ENCODE measurements around the gene WDR86. TPM values are rescaled to one million over a fixed set of nuclear protein-coding genes. Genes with fewer than 3 reads are reported as not detected.

Gene WDR86
- total RNA-seq (2022; extraction: Qiagen RNA extraction) = 0.11 to 0.39 TPM (median 0.22 TPM) in 5 replicates

GRCh38 chr7:151409667-151410404 is at the start of gene WDR86:
WDR86 (minus strand) TSS chr7:151410038; CDS start chr7:151409589, 449 bp downstream.

GRCh38 chr7:151439855-151440798 is 30.3 kb upstream of the WDR86 start, which contains the start of gene CRYGN:
CRYGN (minus strand) TSS chr7:151440141; CDS start chr7:151439917, 224 bp downstream.

GRCh38 chr7:151341357-151342101 is 68.3 kb downstream of the WDR86 start, which contains the start of gene NUB1:
NUB1 (plus strand) TSS chr7:151341812; CDS start chr7:151345350, 3,538 bp downstream.

Other genes with a start within 250 kb of the WDR86 start
- gene GBX1, start 242.3 kb downstream of the WDR86 start, total RNA-seq (2022; extraction: Qiagen RNA extraction) = 0.20 TPM in 1 of 5 replicates, not detected in the others
- gene ASB10, start 222.8 kb downstream of the WDR86 start, total RNA-seq (2022; extraction: Qiagen RNA extraction) = not detected in 5 replicates
- gene H2BK1, start 199.6 kb downstream of the WDR86 start, total RNA-seq (2022; extraction: Qiagen RNA extraction) = not detected in 5 replicates
- 58.0 to 63.8 TPM (median 62.0 TPM) in 5 replicates for gene ABCF2, start 182.8 kb downstream of the WDR86 start, total RNA-seq (2022; extraction: Qiagen RNA extraction)
- gene CHPF2, start 177.6 kb downstream of the WDR86 start, total RNA-seq (2022; extraction: Qiagen RNA extraction) = 34.7 to 47.0 TPM (median 45.1 TPM) in 5 replicates
- 7.7 to 11.6 TPM (median 9.9 TPM) in 5 replicates for gene SMARCD3, start 161.3 kb downstream of the WDR86 start, total RNA-seq (2022; extraction: Qiagen RNA extraction)
- 34.2 to 44.3 TPM (median 37.2 TPM) in 5 replicates for gene NUB1, start 68.2 kb downstream of the WDR86 start, total RNA-seq (2022; extraction: Qiagen RNA extraction)
- gene CRYGN, start 30.1 kb upstream of the WDR86 start, total RNA-seq (2022; extraction: Qiagen RNA extraction) = not detected in 5 replicates
- gene RHEB, start 109.9 kb upstream of the WDR86 start, total RNA-seq (2022; extraction: Qiagen RNA extraction) = 113 to 161 TPM (median 149 TPM) in 5 replicates

Measured in A549 treated with Mapracorat at 1 μM for 4 hours (cell line).